Activated naive CD4-positive, alpha-beta T cell treated with anti-CD3 and anti-CD28 coated beads for 36 hours (primary cell): Measurements from ENCODE around the gene CHRNA1. TPM values are rescaled to one million over a fixed set of nuclear protein-coding genes. Genes with fewer than 3 reads are reported as not detected.

ENCODE experiments used
- CTCF ChIA-PET: fragments of 350-600 bp; sonication (Branson Sonifier 250); formaldehyde crosslinking; loops from one replicate; lab custom pipeline; 2021; ENCODE audit warnings: antibody characterized with exemption; lab: Charles Lee
- DNase-seq: peaks from one replicate; pipeline ENCODE4 v3.0.0-alpha.2; 2020
- H3K27ac Mint-ChIP-seq: one replicate; pipeline ENCODE4 v1.8.0; 2021; ENCODE audit warnings: mild to moderate bottlenecking, mixed read lengths
- H3K27me3 Mint-ChIP-seq: one replicate; pipeline ENCODE4 v1.8.0; 2021; ENCODE audit warnings: low read depth, mixed read lengths
- H3K36me3 Mint-ChIP-seq: one replicate; pipeline ENCODE4 v1.8.0; 2021; ENCODE audit warnings: low read depth, mixed read lengths
- H3K4me1 Mint-ChIP-seq: one replicate; pipeline ENCODE4 v1.8.0; 2021; ENCODE audit warnings: low read depth, mixed read lengths
- H3K4me3 Mint-ChIP-seq: one replicate; pipeline ENCODE4 v1.8.0; 2021; ENCODE audit warnings: mild to moderate bottlenecking, moderate library complexity, mixed read lengths
- H3K9me3 Mint-ChIP-seq: one replicate; pipeline ENCODE4 v1.8.0; 2021; ENCODE audit warnings: mixed read lengths
- intact Hi-C: fragments of 100-400 bp; cut with micrococcal nuclease; formaldehyde crosslinking; loops from one replicate; pipeline ENCODE4 v1.15.1; 2023
- total RNA-seq, 2 experiments: library from RNA; stranded (reverse); gene quantifications; one replicate each; pipeline ENCODE4 v1.2.3, GENCODE V29; 2021

Gene CHRNA1
- total RNA-seq, 2 experiments from 2014 or later, result not detected

- DNase-seq, result no peak
- CTCF ChIA-PET, result no interaction called here
- Mint-ChIP-seq H3K36me3 (no peaks in the 10 kb centered on the region), H3K9me3 (no peaks in the 10 kb centered on the region), H3K27ac (no peak overlapping the region), H3K4me3 (no peak overlapping the region), H3K27me3 (no peaks in the 10 kb centered on the region), H3K4me1 (peaks cover 45% of the 10 kb centered on the region)
- intact Hi-C loops, result no loop called here
These were observed 16.0 kb upstream of the CHRNA1 start for GRCh38 chr2:174780191-174780840.

- Mint-ChIP-seq H3K36me3 (no peaks in the 10 kb centered on the region), H3K4me1 (peaks cover 45% of the 10 kb centered on the region), H3K4me3 (no peak overlapping the region), H3K9me3 (no peaks in the 10 kb centered on the region), H3K27me3 (no peaks in the 10 kb centered on the region), H3K27ac (peak overlapping the region; percentile 48)
- intact Hi-C loops, result loop anchor here (2.0 to 10.0 kb wide), 4 partner anchors 15 to 401 kb away; partner anchors contain the start of genes ATP5MC3 and GPR155
- CTCF ChIA-PET, result no interaction called here
- DNase-seq, result peak; percentile 16
These were observed 15.2 kb upstream of the CHRNA1 start for GRCh38 chr2:174779361-174779928.

DNA sequence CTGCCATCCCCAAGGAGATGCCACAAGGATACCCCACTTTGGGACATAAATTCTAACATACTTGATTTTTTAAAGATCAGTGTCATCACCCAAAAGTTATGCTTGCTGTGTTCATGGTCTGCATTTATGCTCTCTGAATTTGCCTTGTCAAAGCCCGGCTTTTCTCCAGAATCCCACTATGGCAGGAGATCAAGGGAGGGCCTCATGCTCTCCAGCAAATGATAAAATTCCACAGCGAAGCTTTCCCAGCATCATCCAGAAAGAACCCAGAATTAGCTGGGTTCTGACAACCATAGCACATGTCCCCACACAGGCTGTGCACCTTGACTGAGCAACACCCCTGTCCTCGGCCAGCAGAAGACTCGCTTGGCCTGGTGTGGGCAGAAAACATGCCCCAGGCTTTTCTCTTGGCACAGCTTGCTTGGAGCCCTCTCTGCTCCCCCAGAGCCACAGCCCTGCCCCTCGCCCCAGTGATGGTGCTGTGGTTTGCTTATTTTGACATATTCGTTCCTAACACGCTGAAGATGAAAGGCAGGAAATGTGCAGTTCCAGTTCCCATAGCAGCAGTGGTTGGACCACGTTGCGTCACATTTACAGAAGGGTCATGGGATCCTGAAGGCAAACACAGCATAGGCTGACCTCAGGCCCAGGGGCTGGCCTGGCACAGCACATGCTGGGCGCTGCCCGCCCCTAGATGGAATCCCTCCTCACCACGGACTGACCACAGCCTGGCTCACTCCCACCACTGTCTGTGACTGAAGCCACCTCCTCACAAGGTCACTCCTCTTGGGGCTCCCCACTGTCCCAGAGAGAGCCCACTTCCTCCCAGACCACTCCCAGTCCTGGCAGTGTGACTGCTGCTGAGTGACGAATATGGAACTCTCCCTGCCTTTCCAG, 14.1 kb upstream of the CHRNA1 start:
- Mint-ChIP-seq H3K27me3 (no peaks in the 10 kb centered on the region), H3K9me3 (no peaks in the 10 kb centered on the region), H3K36me3 (no peaks in the 10 kb centered on the region), H3K4me3 (no peak overlapping the region), H3K4me1 (peaks cover 45% of the 10 kb centered on the region), H3K27ac (peak overlapping the region; percentile 70)
- intact Hi-C loops, result loop anchor here (1.0 to 10.0 kb wide), 7 partner anchors 16 to 402 kb away; partner anchors contain the start of genes ATF2, ATP5MC3 and GPR155
- DNase-seq, result peak; percentile 92
- CTCF ChIA-PET, result interaction anchor here (0.6 to 1.1 kb wide), 2 partner anchors 29 to 220 kb away, joined by 3 to 4 read pairs; no protein-coding TSS in a partner anchor

DNA sequence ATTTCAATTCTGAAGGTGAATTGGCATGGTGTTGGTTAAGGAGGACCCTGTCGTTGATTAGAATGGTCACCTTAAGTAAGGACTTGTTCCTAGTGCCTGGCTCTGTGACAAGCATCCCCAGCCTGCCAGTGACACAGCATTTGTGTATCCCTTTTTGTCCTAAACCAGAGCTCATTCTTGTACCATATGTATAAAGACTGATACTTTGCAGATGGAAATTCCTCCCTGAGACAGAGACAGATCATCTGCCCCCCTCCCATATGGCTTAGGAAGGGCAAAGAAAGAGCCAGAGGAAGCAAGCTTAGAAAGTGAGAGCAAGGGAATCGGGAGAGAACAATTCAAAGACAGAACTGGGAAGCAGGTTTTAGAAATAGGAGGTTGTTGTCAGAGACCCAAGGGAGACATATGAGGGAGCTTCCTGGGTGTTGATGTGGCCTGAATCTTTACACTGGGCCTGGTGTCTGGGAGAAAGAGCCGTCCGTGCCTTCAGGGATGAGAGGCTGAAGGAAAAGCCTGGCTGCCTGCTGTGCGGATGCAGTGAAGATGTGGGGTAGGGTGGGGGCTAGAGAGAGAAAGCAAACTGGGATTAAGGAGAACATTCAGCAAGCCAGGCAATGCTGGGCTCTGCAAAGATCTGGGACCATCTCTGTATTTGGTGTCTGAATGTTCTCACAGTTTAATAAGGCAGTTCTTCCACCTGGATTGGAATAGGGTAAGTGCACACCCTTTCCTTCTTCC, 13.2 kb upstream of the CHRNA1 start:
- H3K9me3 Mint-ChIP-seq, result no peaks in the 10 kb centered on the region
- CTCF ChIA-PET, result interaction anchor here (0.6 to 1.1 kb wide), 2 partner anchors 28 to 221 kb away, joined by 3 to 4 read pairs; no protein-coding TSS in a partner anchor
- H3K27ac Mint-ChIP-seq, result no peak overlapping the region
- H3K27me3 Mint-ChIP-seq, result no peaks in the 10 kb centered on the region
- intact Hi-C loops, result loop anchor here (1.0 to 10.0 kb wide), 7 partner anchors 17 to 403 kb away; partner anchors contain the start of genes ATF2, ATP5MC3 and GPR155
- no peaks in the 10 kb centered on the region for H3K36me3 Mint-ChIP-seq
- no peak overlapping the region for H3K4me3 Mint-ChIP-seq
- DNase-seq, result no peak
- H3K4me1 Mint-ChIP-seq, result peaks cover 45% of the 10 kb centered on the region

DNA sequence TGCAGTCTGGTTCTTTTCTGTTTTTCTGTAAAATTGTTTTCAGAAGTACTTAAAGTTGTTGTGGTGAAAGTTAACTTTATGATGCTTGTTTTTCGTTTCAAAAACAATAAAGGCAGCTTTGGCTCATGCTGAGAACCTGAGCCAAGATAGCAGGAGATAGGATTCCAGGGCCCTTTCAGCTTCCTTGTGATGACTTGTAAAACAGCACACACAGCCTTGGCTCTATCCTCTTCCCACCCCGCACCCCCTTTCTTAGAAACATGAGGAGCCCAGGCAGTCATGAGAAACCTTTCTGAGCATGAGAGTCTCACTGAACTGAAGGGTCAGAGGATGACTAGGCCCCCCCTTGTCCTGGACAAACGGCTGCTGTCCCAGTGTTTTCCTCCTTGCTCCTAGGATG, 12.4 kb upstream of the CHRNA1 start:
- no peak overlapping the region for H3K4me3 Mint-ChIP-seq
- CTCF ChIA-PET, result interaction anchor here (0.5 to 3.9 kb wide), 3 partner anchors 9 to 222 kb away, joined by 3 to 15 read pairs (median 3); no protein-coding TSS in a partner anchor
- no peaks in the 10 kb centered on the region for H3K9me3 Mint-ChIP-seq
- DNase-seq, result no peak
- H3K27me3 Mint-ChIP-seq, result no peaks in the 10 kb centered on the region
- H3K4me1 Mint-ChIP-seq, result peaks cover 45% of the 10 kb centered on the region
- H3K27ac Mint-ChIP-seq, result no peak overlapping the region
- H3K36me3 Mint-ChIP-seq, result no peaks in the 10 kb centered on the region
- intact Hi-C loops, result loop anchor here (10.0 kb wide), 1 partner anchor 128 kb away; no protein-coding TSS in a partner anchor

DNA sequence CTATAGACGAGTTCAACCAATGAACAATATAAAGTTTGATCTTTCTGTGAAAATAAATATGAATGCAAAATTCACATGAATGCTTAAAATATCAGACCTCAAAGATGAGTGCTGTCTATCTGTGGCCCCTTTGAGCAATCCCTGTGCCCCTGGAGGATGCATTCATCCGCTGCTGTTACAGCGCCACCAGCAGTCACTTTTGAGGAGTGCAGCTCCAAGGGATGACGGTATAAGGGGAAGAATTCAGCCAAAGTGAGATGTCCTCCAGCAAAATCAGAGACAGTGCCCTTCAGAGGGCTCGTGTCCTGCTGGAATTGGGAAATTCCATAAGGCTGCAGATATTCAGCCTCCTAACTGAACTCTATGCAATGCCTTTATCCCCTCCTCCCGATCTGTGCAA, 12.0 kb upstream of the CHRNA1 start:
- Mint-ChIP-seq H3K4me3 (no peak overlapping the region), H3K36me3 (no peaks in the 10 kb centered on the region), H3K4me1 (peaks cover 45% of the 10 kb centered on the region), H3K27me3 (no peaks in the 10 kb centered on the region), H3K9me3 (no peaks in the 10 kb centered on the region), H3K27ac (no peak overlapping the region)
- intact Hi-C loops, result loop anchor here (10.0 kb wide), 1 partner anchor 129 kb away; no protein-coding TSS in a partner anchor
- DNase-seq, result peak; percentile 27
- CTCF ChIA-PET, result interaction anchor here (0.5 to 3.9 kb wide), 7 partner anchors 9 to 223 kb away, joined by 3 to 15 read pairs (median 3); no protein-coding TSS in a partner anchor

- no peak for DNase-seq
- H3K4me3 Mint-ChIP-seq, result no peak overlapping the region
- no peaks in the 10 kb centered on the region for H3K36me3 Mint-ChIP-seq
- peaks cover 44% of the 10 kb centered on the region for H3K4me1 Mint-ChIP-seq
- CTCF ChIA-PET, result interaction anchor here (0.6 to 3.9 kb wide), 10 partner anchors 10 to 111 kb away, joined by 3 to 15 read pairs (median 3); no protein-coding TSS in a partner anchor
- intact Hi-C loops, result loop anchor here (10.0 kb wide), 1 partner anchor 129 kb away; no protein-coding TSS in a partner anchor
- no peaks in the 10 kb centered on the region for H3K9me3 Mint-ChIP-seq
- no peak overlapping the region for H3K27ac Mint-ChIP-seq
- no peaks in the 10 kb centered on the region for H3K27me3 Mint-ChIP-seq
These were observed 11.3 kb upstream of the CHRNA1 start for GRCh38 chr2:174775571-174775980.

DNA sequence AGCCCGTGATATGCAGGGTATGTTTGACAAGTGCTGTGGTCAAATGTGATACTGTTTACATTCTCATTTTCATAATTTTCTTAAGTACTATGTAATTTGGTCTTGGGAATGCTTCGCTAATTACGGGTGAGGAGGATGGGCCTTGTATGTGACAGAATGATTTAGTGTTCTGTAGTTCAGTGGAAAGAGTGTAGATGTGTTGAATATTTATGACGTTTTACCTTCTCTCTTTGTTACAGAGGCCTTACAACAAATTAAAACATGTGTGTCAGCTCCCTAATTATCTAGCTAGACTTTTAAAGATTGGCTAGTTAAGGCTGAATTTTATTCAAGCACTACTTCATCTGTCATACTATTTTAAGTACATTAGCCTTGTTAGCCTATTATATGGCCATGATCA, 10.6 kb upstream of the CHRNA1 start:
- no peaks in the 10 kb centered on the region for H3K27me3 Mint-ChIP-seq
- no peaks in the 10 kb centered on the region for H3K36me3 Mint-ChIP-seq
- H3K4me1 Mint-ChIP-seq, result peaks cover 39% of the 10 kb centered on the region
- CTCF ChIA-PET, result interaction anchor here (0.6 to 3.9 kb wide), 9 partner anchors 9 to 397 kb away, joined by 3 to 15 read pairs (median 4); no protein-coding TSS in a partner anchor
- no peaks in the 10 kb centered on the region for H3K9me3 Mint-ChIP-seq
- no peak overlapping the region for H3K27ac Mint-ChIP-seq
- intact Hi-C loops, result loop anchor here (5.0 to 10.0 kb wide), 2 partner anchors 130 to 152 kb away; no protein-coding TSS in a partner anchor
- no peak for DNase-seq
- no peak overlapping the region for H3K4me3 Mint-ChIP-seq

DNA sequence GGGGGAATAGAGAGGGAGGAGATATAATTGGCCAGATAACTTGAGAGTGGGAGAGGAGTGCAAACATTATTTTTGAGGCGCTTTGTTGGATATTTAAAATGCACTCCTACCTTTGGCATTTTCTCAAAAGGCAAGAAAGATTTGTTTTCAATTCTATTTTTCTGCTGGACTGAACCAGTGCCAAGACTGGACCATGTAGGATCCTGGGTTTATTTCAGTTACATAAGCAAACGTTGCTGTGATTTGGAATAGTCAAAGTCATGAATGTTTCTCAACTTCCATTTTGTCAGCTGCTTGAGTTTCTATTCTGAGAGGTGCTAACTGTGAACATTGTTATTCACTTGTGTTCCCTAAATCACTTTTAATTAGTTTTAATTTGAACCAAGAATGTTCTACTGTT, 8.9 kb upstream of the CHRNA1 start:
- intact Hi-C loops, result loop anchor here (5.0 to 10.0 kb wide), 2 partner anchors 132 to 154 kb away; no protein-coding TSS in a partner anchor
- CTCF ChIA-PET, result interaction anchor here (0.8 to 4.7 kb wide), 7 partner anchors 20 to 263 kb away, joined by 3 to 42 read pairs (median 3); no protein-coding TSS in a partner anchor
- Mint-ChIP-seq H3K4me1 (peaks cover 25% of the 10 kb centered on the region), H3K9me3 (no peaks in the 10 kb centered on the region), H3K4me3 (no peak overlapping the region), H3K27me3 (no peaks in the 10 kb centered on the region), H3K36me3 (no peaks in the 10 kb centered on the region), H3K27ac (no peak overlapping the region)
- no peak for DNase-seq

- Mint-ChIP-seq H3K9me3 (no peaks in the 10 kb centered on the region), H3K36me3 (no peaks in the 10 kb centered on the region), H3K27me3 (no peaks in the 10 kb centered on the region), H3K27ac (no peak overlapping the region), H3K4me1 (peaks cover 17% of the 10 kb centered on the region), H3K4me3 (no peak overlapping the region)
- intact Hi-C loops, result loop anchor here (5.0 to 10.0 kb wide), 2 partner anchors 132 to 155 kb away; no protein-coding TSS in a partner anchor
- DNase-seq, result no peak
- CTCF ChIA-PET, result interaction anchor here (0.8 to 4.7 kb wide), 13 partner anchors 10 to 264 kb away, joined by 3 to 42 read pairs (median 7); partner anchors contain the start of gene CHN1
These were observed 8.2 kb upstream of the CHRNA1 start for GRCh38 chr2:174772472-174772801.
